ENCODE results near the gene RAD51B.
A peak's percentile ranks its signal among the peaks of the same experiment; 100 is the strongest.

GRCh38 chr14:68251769-68252100, 432.2 kb downstream of the RAD51B start:
- TF ChIP-seq POLR2A (IDR thresholded peaks at IDR 0.05) (no peak), CTCF (IDR thresholded peaks at IDR 0.05) (peak in 1 of 6 experiments; percentile 1)

Data from thyroid gland (tissue), 4 donors.